ENCODE data around the gene NPAS4. TPM values are rescaled to one million over a fixed set of nuclear protein-coding genes. Genes with fewer than 3 reads are reported as not detected.

Gene NPAS4
- total RNA-seq, 1 experiment from 2014 or later, result 1.6 TPM

DNA sequence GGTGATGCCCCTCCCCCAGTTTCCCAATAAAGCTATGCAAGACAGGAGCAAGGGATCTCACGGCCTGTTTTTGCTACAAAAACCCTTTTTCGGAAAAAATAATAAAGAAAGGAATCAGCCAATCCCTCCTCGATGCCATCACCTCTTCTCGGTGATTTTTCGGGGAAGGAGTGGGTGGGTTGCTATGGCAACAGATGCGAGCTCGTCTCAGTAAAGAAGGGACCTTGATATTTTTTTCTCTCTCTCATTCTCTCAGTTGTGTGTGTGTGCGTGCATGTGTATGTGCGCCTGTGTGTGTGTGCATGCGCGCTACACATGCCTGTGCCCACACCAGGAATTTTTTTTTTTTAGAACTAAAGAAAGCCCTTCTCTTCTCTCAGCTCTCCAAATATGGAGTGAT is 3.8 kb upstream of the NPAS4 start:
- TF ChIP-seq, protein P1, sequence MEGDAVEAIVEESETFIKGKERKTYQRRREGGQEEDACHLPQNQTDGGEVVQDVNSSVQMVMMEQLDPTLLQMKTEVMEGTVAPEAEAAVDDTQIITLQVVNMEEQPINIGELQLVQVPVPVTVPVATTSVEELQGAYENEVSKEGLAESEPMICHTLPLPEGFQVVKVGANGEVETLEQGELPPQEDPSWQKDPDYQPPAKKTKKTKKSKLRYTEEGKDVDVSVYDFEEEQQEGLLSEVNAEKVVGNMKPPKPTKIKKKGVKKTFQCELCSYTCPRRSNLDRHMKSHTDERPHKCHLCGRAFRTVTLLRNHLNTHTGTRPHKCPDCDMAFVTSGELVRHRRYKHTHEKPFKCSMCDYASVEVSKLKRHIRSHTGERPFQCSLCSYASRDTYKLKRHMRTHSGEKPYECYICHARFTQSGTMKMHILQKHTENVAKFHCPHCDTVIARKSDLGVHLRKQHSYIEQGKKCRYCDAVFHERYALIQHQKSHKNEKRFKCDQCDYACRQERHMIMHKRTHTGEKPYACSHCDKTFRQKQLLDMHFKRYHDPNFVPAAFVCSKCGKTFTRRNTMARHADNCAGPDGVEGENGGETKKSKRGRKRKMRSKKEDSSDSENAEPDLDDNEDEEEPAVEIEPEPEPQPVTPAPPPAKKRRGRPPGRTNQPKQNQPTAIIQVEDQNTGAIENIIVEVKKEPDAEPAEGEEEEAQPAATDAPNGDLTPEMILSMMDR (conservative IDR thresholded peaks at IDR 0.05), result no peak

More for the DNA sequence above, 3.8 kb upstream of the NPAS4 start:
- H2AK5ac ChIP-seq (ENCODE audit: insufficient read length, low read length), result no peak overlapping the region
- H4K91ac ChIP-seq (ENCODE audit: insufficient read length, low read depth, low read length), result no peak overlapping the region
- H3K79me1 ChIP-seq (ENCODE audit: insufficient read depth, low read depth, low read length, poor library complexity, severe bottlenecking), result no peaks in the 10 kb centered on the region
- Mint-ChIP-seq H3K9me3 (no peaks in the 10 kb centered on the region; a peak in 1 of 5 replicates), H3K4me1 (peaks cover 72 to 73% of the 10 kb centered on the region in 2 experiments), H3K4me3 (no peak overlapping the region), H3K27ac (no peak overlapping the region), H3K27me3 (ENCODE audit: low read depth) (peaks cover 32% of the 10 kb centered on the region), H3K36me3 (ENCODE audit: insufficient read depth in 1 of 3, low read depth in 3 of 3) (no peaks in the 10 kb centered on the region)
- H3T11ph ChIP-seq (ENCODE audit: low read length), result no peak overlapping the region
- H3K56ac ChIP-seq (ENCODE audit: insufficient read length, low read depth, low read length), result no peak overlapping the region
- no peak overlapping the region for H2BK120ac ChIP-seq (ENCODE audit: low read depth, low read length, poor library complexity, severe bottlenecking)
- H3K23me2 ChIP-seq (ENCODE audit: insufficient read length, low read depth, low read length, poor library complexity, severe bottlenecking), result peaks cover 18% of the 10 kb centered on the region
- H3K27me3 ChIP-seq (ENCODE audit: insufficient read depth, low read length), result peaks cover 19% of the 10 kb centered on the region; the same call in 1 of the 2 replicates
- no peak overlapping the region for H3K14ac ChIP-seq (ENCODE audit: insufficient read depth, low read length)
- H3K4ac ChIP-seq (ENCODE audit: low read depth, low read length), result no peak overlapping the region
- H3K9ac ChIP-seq (ENCODE audit: extremely low read depth, insufficient read length, low read length), result no peak overlapping the region
- H3K27ac ChIP-seq (ENCODE audit: insufficient read length, low read depth, low read length), result no peak overlapping the region
- H2BK5ac ChIP-seq (ENCODE audit: insufficient read length, low read length), result no peak overlapping the region
- no peak overlapping the region for H3K23ac ChIP-seq (ENCODE audit: insufficient read length, low read depth, low read length)
- WGBS (ENCODE audit: extremely low coverage, insufficient read length, low lambda C conversion rate), result no CpG with 5 or more reads among the region's 11 CpGs
- no peak overlapping the region for H3K4me2 ChIP-seq (ENCODE audit: insufficient read depth, insufficient read length, low read length)
- H4K8ac ChIP-seq (replicated peaks; ENCODE audit: insufficient read length, low read depth, low read length), result no peak overlapping the region
- H4K20me1 ChIP-seq (ENCODE audit: control insufficient read depth, insufficient read depth, insufficient read length), result no peaks in the 10 kb centered on the region
- no peak overlapping the region for H2BK20ac ChIP-seq (ENCODE audit: low read depth, low read length, poor library complexity, severe bottlenecking)
- no peak overlapping the region for H2BK12ac ChIP-seq (ENCODE audit: insufficient read length, low read depth, low read length)
- H3K79me2 ChIP-seq (ENCODE audit: insufficient read depth, low read length), result no peaks in the 10 kb centered on the region
- DNase-seq, result no peak
- H3K18ac ChIP-seq (ENCODE audit: insufficient read length, low read depth, low read length), result no peak overlapping the region
- H4K5ac ChIP-seq (ENCODE audit: insufficient read length, low read depth, low read length), result no peak overlapping the region
- H3K9me3 ChIP-seq (ENCODE audit: control insufficient read depth, low read depth, low read length), result no peaks in the 10 kb centered on the region
- H2BK15ac ChIP-seq (ENCODE audit: low read depth, low read length), result no peak overlapping the region
- H3K4me1 ChIP-seq (ENCODE audit: insufficient read depth, low read length), result peaks cover 20% of the 10 kb centered on the region
- H2AFZ ChIP-seq (ENCODE audit: low read length), result no peak overlapping the region
